ENCODE data around the gene ALG1.

GRCh38 chr16:5065813-5066212 lies 5.8 kb upstream of the ALG1 start, which contains the start of gene C16orf89:
- TF ChIP-seq MTA3 (CRISPR knock-in tag; IDR thresholded peaks at IDR 0.05) (no peak), ZNF670 (CRISPR knock-in tag; IDR thresholded peaks at IDR 0.05; ENCODE audit: borderline replicate concordance) (no peak), MEIS2 (CRISPR knock-in tag; IDR thresholded peaks at IDR 0.05) (no peak), NR0B2 (CRISPR knock-in tag; IDR thresholded peaks at IDR 0.05) (no peak), ESRRA (CRISPR knock-in tag; IDR thresholded peaks at IDR 0.05; ENCODE audit: low read depth) (no peak), CTCF (CRISPR knock-in tag; IDR thresholded peaks at IDR 0.05) (no peak), MAFG (CRISPR knock-in tag; IDR thresholded peaks at IDR 0.05) (no peak)
